ENCODE measurements around the gene RAVER1.

Gene RAVER1

GRCh38 chr19:10305139-10305806, 28.1 kb downstream of the RAVER1 start:
- DNase-seq (ENCODE audit: low read depth): no peak
- no peak for TF ChIP-seq CTCF (IDR thresholded peaks at IDR 0.05; ENCODE audit: control insufficient read depth, insufficient read depth, low read depth, low read length, missing control alignments)

GRCh38 chr19:10299545-10300458, 33.5 kb downstream of the RAVER1 start:
- no peak for TF ChIP-seq CTCF (IDR thresholded peaks at IDR 0.05; ENCODE audit: control insufficient read depth, insufficient read depth, low read depth, low read length, missing control alignments)
- DNase-seq (ENCODE audit: low read depth): no peak
- no peak overlapping the region for H3K4me3 ChIP-seq (ENCODE audit: control insufficient read depth, low read depth, low read length)

More at GRCh38 chr19:10305139-10305806, 28.1 kb downstream of the RAVER1 start:
- no peak overlapping the region for H3K4me3 ChIP-seq (ENCODE audit: control insufficient read depth, low read depth, low read length)

- TF ChIP-seq CTCF (IDR thresholded peaks at IDR 0.05; ENCODE audit: control insufficient read depth, insufficient read depth, low read depth, low read length, missing control alignments): no peak
- no peak overlapping the region for H3K4me3 ChIP-seq (ENCODE audit: control insufficient read depth, low read depth, low read length)
- DNase-seq (ENCODE audit: low read depth): no peak
These were observed 37.3 kb downstream of the RAVER1 start for GRCh38 chr19:10295847-10296591.

GRCh38 chr19:10295305-10295846, 38.0 kb downstream of the RAVER1 start:
- no peak overlapping the region for H3K4me3 ChIP-seq (ENCODE audit: control insufficient read depth, low read depth, low read length)
- DNase-seq (ENCODE audit: low read depth): no peak
- TF ChIP-seq CTCF (IDR thresholded peaks at IDR 0.05; ENCODE audit: control insufficient read depth, insufficient read depth, low read depth, low read length, missing control alignments): peak; percentile 12

GRCh38 chr19:10294368-10294697, 39.0 kb downstream of the RAVER1 start:
- no peak for DNase-seq (ENCODE audit: low read depth)
- H3K4me3 ChIP-seq (ENCODE audit: control insufficient read depth, low read depth, low read length): no peak overlapping the region
- TF ChIP-seq CTCF (IDR thresholded peaks at IDR 0.05; ENCODE audit: control insufficient read depth, insufficient read depth, low read depth, low read length, missing control alignments): peak; percentile 2

GRCh38 chr19:10293637-10294367, 39.5 kb downstream of the RAVER1 start:
- DNase-seq (ENCODE audit: low read depth): no peak
- no peak overlapping the region for H3K4me3 ChIP-seq (ENCODE audit: control insufficient read depth, low read depth, low read length)
- TF ChIP-seq CTCF (IDR thresholded peaks at IDR 0.05; ENCODE audit: control insufficient read depth, insufficient read depth, low read depth, low read length, missing control alignments): no peak

All from AG09309 (cell line).